ENCODE results near the gene DCHS1.

DNA sequence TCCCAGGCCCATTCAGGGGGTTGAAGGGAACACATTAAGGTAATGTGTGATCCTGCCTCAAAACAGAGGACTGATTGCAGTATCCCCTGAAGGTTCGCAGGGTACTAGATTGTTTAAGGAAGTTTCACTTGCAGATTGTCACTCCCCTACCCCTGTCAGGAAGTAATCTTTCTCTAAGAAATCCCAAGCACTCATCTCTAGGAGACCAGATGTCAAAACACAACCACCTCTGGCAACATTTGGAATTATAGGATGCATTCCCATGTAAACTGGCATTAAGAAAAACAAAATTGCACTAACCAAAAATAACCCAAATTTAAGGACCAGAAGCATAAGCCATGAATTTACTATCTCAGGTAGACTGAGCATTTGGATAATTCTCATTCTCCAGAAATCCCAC lies 25.9 kb upstream of the DCHS1 start:
- TF ChIP-seq, protein P1, sequence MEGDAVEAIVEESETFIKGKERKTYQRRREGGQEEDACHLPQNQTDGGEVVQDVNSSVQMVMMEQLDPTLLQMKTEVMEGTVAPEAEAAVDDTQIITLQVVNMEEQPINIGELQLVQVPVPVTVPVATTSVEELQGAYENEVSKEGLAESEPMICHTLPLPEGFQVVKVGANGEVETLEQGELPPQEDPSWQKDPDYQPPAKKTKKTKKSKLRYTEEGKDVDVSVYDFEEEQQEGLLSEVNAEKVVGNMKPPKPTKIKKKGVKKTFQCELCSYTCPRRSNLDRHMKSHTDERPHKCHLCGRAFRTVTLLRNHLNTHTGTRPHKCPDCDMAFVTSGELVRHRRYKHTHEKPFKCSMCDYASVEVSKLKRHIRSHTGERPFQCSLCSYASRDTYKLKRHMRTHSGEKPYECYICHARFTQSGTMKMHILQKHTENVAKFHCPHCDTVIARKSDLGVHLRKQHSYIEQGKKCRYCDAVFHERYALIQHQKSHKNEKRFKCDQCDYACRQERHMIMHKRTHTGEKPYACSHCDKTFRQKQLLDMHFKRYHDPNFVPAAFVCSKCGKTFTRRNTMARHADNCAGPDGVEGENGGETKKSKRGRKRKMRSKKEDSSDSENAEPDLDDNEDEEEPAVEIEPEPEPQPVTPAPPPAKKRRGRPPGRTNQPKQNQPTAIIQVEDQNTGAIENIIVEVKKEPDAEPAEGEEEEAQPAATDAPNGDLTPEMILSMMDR (IDR thresholded peaks at IDR 0.05; ENCODE audit: low read depth, low read length, poor library complexity, severe bottlenecking): no peak
- no peak for TF ChIP-seq EZH2phosphoT487 (IDR thresholded peaks at IDR 0.05; ENCODE audit: borderline replicate concordance, low read length)

All from DOHH2 (cell line).